ENCODE results near the gene PTPRO.

The PTPRO gene

DNA sequence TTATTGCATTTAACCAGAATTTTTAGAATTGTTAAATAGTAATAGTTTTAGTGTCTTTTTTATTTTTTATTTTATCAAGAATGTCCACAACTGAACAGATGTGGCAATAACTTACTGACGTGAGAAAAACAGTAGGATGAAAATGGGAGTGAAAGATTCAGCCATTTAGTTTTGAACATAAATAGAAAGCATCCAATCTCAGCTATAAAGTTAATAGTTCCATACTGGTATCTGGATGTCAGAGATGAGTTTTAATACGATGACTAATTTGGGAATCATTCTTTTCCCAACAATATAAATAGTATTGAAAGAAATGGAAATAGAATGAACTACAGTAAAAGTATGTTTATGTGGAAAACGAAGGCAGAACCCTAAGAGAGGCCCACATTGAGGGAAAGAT is 307.5 kb downstream of the PTPRO start:
- H3K4me3 ChIP-seq (ENCODE audit: low read depth, low read length): no peak overlapping the region
- TF ChIP-seq, protein P1, sequence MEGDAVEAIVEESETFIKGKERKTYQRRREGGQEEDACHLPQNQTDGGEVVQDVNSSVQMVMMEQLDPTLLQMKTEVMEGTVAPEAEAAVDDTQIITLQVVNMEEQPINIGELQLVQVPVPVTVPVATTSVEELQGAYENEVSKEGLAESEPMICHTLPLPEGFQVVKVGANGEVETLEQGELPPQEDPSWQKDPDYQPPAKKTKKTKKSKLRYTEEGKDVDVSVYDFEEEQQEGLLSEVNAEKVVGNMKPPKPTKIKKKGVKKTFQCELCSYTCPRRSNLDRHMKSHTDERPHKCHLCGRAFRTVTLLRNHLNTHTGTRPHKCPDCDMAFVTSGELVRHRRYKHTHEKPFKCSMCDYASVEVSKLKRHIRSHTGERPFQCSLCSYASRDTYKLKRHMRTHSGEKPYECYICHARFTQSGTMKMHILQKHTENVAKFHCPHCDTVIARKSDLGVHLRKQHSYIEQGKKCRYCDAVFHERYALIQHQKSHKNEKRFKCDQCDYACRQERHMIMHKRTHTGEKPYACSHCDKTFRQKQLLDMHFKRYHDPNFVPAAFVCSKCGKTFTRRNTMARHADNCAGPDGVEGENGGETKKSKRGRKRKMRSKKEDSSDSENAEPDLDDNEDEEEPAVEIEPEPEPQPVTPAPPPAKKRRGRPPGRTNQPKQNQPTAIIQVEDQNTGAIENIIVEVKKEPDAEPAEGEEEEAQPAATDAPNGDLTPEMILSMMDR (IDR thresholded peaks at IDR 0.05; ENCODE audit: borderline replicate concordance, insufficient read depth, low read depth, low read length): no peak

DNA sequence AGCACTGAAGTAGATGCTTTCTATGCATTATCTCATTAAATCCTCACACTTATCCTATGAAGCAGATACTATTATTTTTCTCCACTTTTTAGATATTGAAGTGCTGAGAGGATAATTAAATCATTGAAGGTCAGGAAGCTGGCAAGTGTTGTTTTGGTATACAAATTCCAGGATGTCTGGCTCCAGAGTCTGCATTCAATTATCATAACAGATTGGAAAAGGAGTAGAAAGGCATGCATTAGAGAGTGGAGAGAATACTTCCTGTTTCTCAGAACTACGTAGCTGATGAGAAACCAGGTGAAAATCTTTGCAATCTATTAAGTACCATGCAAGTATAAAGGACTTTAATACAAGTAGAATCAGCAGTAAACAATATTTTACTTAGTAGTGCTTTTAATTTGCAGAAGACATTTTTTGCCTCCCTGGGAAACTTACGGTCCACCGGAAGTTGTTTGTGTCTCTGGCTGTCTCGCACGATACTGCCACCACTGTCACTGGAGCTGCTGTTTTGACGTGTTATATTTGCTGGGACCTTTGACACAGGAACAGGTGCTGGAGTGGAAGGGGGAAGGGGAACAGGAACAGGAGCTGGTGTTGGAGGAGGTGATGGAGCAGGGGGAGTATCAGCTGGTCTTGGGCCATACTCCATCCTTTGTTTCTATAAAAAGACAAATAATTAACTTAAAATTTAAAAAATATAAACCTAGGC is 308.9 kb downstream of the PTPRO start:
- TF ChIP-seq, protein P1 (IDR thresholded peaks at IDR 0.05; ENCODE audit: borderline replicate concordance, insufficient read depth, low read depth, low read length): no peak
- no peak overlapping the region for H3K4me3 ChIP-seq (ENCODE audit: low read depth, low read length)

DNA sequence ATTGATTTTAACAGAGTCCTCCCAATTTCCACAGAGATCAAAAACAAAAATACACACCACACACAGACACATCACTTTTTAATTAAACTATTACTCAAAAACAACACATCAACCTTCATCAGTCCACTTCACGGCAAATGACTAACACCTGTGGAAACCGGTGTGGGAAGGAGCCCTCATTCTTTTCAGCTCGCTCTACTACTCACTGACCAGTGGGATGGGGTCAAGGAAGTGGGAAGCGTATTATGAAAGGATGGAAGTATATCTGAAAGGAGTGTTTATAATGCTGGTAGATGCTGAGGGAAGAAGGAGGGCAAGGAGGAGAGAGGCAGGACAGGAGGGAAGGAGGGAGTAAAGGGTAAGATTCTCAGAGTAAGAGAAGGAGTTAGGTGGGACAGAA is 310.4 kb downstream of the PTPRO start:
- TF ChIP-seq, protein P1 (IDR thresholded peaks at IDR 0.05; ENCODE audit: borderline replicate concordance, insufficient read depth, low read depth, low read length): no peak
- H3K4me3 ChIP-seq (ENCODE audit: low read depth, low read length): no peak overlapping the region

DNA sequence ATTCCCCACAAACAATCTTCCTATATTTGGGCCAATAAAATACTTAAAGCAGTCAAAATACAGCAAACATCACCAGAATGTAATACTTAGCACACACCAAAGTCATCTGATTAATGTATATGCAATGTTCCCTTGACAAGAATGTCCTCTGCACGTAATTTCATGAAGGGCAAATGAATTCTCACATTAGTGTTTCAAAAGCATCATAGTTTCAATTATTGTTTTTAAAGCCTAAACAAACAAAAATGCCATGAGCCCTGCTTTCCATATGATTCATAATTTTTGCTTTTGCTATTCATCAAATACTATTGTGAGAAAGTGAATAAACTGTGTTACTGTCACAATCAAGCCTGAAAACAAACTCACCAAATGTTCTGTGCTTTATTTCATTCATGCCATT is 310.9 kb downstream of the PTPRO start:
- TF ChIP-seq, protein P1 (IDR thresholded peaks at IDR 0.05; ENCODE audit: borderline replicate concordance, insufficient read depth, low read depth, low read length): no peak
- no peak overlapping the region for H3K4me3 ChIP-seq (ENCODE audit: low read depth, low read length)

DNA sequence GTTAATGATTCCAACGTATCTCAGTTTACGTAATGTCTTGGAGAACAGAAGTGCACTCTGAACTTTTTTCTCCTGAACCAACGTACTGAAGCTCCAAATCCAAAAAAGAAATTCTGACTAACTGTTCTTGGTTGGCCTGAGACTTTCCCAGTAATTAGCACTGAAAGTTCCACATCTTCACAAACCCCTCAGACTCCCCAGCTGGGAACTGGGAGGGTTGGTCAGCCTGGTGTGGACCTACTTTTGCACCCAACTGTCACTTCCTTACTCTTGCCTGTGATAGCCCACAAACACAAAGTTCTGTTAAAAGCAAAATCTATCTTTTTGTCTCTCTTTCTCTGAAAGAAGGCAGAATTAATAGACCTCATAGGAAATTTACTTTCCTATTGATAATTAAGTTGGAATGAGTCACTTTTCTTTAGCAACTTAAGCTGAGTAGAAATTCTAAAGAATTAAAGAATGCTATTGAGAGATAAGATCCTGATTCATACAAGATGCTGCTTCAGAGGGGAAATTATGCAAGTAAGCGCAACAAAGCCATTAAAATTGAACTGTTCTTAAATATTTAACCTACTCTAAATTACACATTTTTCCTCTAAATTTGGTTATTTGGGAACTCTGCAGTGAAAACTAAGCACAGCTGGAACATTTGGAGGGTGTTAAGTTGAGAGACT is 311.8 kb downstream of the PTPRO start:
- TF ChIP-seq, protein P1 (IDR thresholded peaks at IDR 0.05; ENCODE audit: borderline replicate concordance, insufficient read depth, low read depth, low read length): no peak
- no peak overlapping the region for H3K4me3 ChIP-seq (ENCODE audit: low read depth, low read length)

DNA sequence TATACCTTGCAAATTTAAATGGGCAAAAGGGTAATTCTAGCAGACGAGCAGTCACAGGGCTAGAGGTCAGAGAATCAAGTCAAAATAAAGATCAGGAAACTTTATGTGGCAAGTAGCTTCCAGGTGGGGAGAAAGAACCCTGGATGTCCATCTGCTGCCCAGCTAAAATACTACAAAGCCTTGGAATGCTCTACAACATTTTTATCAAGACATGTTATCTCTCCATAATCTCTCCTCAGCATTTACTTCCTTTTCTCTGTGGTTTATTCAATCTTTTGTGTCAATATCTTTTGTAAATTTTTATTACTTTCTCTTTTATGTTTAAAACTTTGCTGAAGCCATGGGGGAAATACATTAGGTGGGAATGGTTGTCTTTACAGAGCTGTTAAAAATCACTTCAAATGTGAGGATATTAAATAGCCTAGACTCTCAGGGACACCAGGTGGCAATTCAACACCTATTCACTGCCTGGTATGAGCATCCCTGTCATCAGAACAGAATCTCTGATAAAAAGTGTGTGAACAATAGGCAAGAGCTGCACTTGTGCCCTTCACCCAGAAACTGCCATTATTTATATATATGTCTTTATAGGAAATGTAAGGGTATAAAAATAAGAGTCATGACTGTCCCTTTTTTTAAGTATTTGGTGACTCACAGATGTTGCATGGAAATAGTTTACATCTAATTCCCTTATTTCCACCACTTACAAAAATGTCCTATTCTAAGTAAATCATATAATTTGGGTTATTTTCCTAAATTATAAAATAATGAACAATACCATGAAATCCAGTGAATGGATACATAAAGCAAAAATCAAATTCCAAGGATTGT is 314.0 kb downstream of the PTPRO start:
- H3K4me3 ChIP-seq (ENCODE audit: low read depth, low read length): no peak overlapping the region
- TF ChIP-seq, protein P1 (IDR thresholded peaks at IDR 0.05; ENCODE audit: borderline replicate concordance, insufficient read depth, low read depth, low read length): no peak
